OCI-LY7 (cell line): ENCODE data around the gene TYW1B. TPM values are rescaled to one million over a fixed set of nuclear protein-coding genes. Genes with fewer than 3 reads are reported as not detected.
"Not testable (repeated sequence)": the region's sequence is repeated elsewhere in the genome, so short reads cannot be mapped to it uniquely, and the experiment has no call there.

Experiments used
- BruUV-seq: library from RNA; stranded (reverse); fragments of 400-500 nt; replicated peaks from 2 replicates; lab custom pipeline; 2021; lab: Mats Ljungman, UMichigan
- CTCF ChIA-PET: fragments of 300-600 bp; sonication (Branson Sonifier 250); formaldehyde crosslinking; loops from one replicate; lab custom pipeline; 2022; ENCODE audit warnings: antibody characterized with exemption; ENCODE audit not compliant: unreplicated experiment; lab: Charles Lee
- POLR2A ChIA-PET: fragments of 300-600 bp; sonication (Branson Sonifier 250); formaldehyde crosslinking; loops from one replicate; lab custom pipeline; 2022; ENCODE audit warnings: antibody characterized with exemption; lab: Charles Lee
- DNase-seq: peaks from one replicate; pipeline ENCODE4 v3.0.0-alpha.2; 2015; ENCODE audit warnings: low spot score
- H2AFZ ChIP-seq: fragments of 200-600 bp; sonication (generic), shearing (Covaris generic); 2 replicates; pipeline ENCODE4 v1.6.1; 2014; ENCODE audit warnings: mild to moderate bottlenecking, antibody characterized with exemption, low read length, moderate library complexity
- H3K27ac ChIP-seq: fragments of 200-600 bp; sonication (generic); 2 replicates; pipeline ENCODE4 v1.5.1; 2014; ENCODE audit warnings: mixed run types, low read depth, mild to moderate bottlenecking, moderate library complexity, low read length, inconsistent platforms; ENCODE audit not compliant: poor library complexity, severe bottlenecking
- H3K36me3 ChIP-seq: fragments of 200-600 bp; sonication (generic); 2 replicates; pipeline ENCODE4 v1.6.1; 2014; ENCODE audit warnings: mild to moderate bottlenecking, antibody characterized with exemption, low read length, moderate library complexity, mixed read lengths; ENCODE audit not compliant: insufficient read depth
- H3K4me1 ChIP-seq: fragments of 200-600 bp; sonication (generic); 2 replicates; pipeline ENCODE4 v1.5.1; 2014; ENCODE audit warnings: mild to moderate bottlenecking, low read length; ENCODE audit not compliant: insufficient read depth, poor library complexity, severe bottlenecking
- H3K4me2 ChIP-seq: fragments of 200-600 bp; sonication (generic); 2 replicates; pipeline ENCODE4 v1.6.1; 2014; ENCODE audit warnings: mild to moderate bottlenecking, low read length
- H3K4me3 ChIP-seq: fragments of 200-600 bp; sonication (generic); 2 replicates; pipeline ENCODE4 v1.5.1; 2014; ENCODE audit warnings: mild to moderate bottlenecking, low read depth, low read length; ENCODE audit not compliant: poor library complexity, severe bottlenecking
- H3K79me2 ChIP-seq: fragments of 200-600 bp; sonication (generic); 2 replicates; pipeline ENCODE4 v1.6.1; 2016; ENCODE audit warnings: low read depth, mild to moderate bottlenecking, low read length, moderate library complexity, mixed read lengths; ENCODE audit not compliant: insufficient read depth
- H3K9me2 ChIP-seq: fragments of 200-600 bp; sonication (generic); 2 replicates; pipeline ENCODE4 v1.6.1; 2016; ENCODE audit warnings: mild to moderate bottlenecking, low read length, mixed read lengths; ENCODE audit not compliant: insufficient read depth
- H3K9me3 ChIP-seq: fragments of 200-600 bp; sonication (generic); 2 replicates; pipeline ENCODE4 v1.6.1; 2014; ENCODE audit warnings: mild to moderate bottlenecking, mixed run types, low read length, mixed read lengths
- H4K20me1 ChIP-seq: fragments of 200-600 bp; sonication (generic); 2 replicates; pipeline ENCODE4 v1.6.1; 2014; ENCODE audit warnings: mild to moderate bottlenecking, antibody characterized with exemption, low read length, moderate library complexity, mixed read lengths; ENCODE audit not compliant: insufficient read depth
- intact Hi-C: fragments of 100-400 bp; cut with micrococcal nuclease; formaldehyde crosslinking; loops from one replicate; pipeline ENCODE4 v1.10.0; 2022; ENCODE audit not compliant: unreplicated experiment
- total RNA-seq, 2 experiments: library from RNA; depleted of rRNA in 1 of 2; stranded (reverse); fragments of >200 nt in 1 of 2; shearing (Covaris generic) in 1 of 2; gene quantifications; 2 replicates each; pipeline ENCODE4 v1.2.3, GENCODE V29; 2014 to 2022

The TYW1B gene
- total RNA-seq, 2 experiments from 2014 or later: 5.1 to 7.2 TPM

DNA sequence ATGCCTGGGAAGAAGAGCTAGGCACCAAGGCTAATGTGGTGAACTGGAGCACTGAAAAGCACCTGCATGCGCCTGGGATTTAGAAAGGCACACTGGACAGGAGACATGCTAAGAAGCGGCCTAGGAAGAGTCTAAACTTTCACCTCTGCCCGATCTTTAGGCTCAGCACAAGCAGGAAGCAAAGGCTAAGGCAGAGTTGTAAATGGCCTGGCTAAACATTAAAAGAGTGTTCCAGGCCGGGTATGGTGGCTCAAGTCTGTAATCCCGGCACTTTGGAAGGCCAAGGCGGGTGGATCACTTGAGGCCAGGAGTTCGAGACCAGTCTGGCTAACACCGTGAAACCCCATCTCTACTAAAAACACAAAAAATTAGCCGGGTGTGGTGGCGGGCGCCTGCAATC lies 88.3 kb downstream of the TYW1B start:
- H4K20me1 ChIP-seq, H3K4me3 ChIP-seq, H2AFZ ChIP-seq, DNase-seq, intact Hi-C loops, H3K9me2 ChIP-seq, H3K4me1 ChIP-seq, BruUV-seq, H3K4me2 ChIP-seq, H3K9me3 ChIP-seq, H3K79me2 ChIP-seq, CTCF ChIA-PET, H3K27ac ChIP-seq: not testable (repeated sequence)
- POLR2A ChIA-PET: interaction anchor here (0.6 kb wide), 1 partner anchor 13 kb away, joined by 3 read pairs; no protein-coding TSS in a partner anchor
- peaks cover 16% of the 10 kb centered on the region; the same call in 1 of the 2 replicates for H3K36me3 ChIP-seq

DNA sequence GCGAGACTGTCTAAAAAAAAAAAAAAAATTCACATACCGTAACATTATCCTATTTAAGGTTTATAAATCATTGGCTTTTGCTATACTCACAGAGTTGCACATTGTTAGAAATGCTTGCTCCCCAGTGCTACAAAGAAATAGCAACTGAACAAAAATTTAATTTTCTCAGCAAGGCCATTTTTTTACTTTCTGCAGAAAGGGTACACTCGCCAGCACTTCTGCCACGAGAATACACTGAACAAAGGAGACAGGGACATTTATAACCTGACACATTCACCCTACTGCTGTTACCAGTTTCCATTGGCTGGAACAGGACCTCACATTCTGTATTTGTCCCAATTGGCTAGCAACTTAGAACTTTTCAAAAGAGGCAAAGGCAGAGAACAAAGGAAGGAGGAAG lies 92.1 kb downstream of the TYW1B start:
- H3K4me1 ChIP-seq, H2AFZ ChIP-seq, POLR2A ChIA-PET, DNase-seq, H4K20me1 ChIP-seq, BruUV-seq, H3K4me3 ChIP-seq, intact Hi-C loops, H3K27ac ChIP-seq, H3K36me3 ChIP-seq, CTCF ChIA-PET, H3K9me2 ChIP-seq, H3K79me2 ChIP-seq, H3K9me3 ChIP-seq, H3K4me2 ChIP-seq: not testable (repeated sequence)

DNA sequence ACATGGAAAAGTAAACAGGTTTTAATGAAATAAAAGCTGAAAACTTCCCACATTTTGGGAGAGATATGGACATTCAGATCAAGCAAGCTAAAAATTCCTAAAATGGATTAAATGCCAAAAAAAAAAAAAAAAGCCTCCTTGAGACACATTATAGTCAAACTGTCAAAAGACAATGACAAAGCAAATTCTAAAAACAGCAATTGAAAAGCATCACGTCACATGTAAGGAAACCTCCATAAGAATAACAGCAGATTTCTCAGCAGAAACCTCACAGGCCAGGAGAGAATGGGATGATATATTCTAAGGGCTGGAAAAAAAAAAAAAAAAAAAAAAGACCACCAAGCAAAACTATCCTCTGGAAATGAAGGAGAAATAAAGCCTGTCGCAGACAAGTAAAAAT lies 97.2 kb downstream of the TYW1B start:
- BruUV-seq, H3K27ac ChIP-seq, H3K4me2 ChIP-seq, POLR2A ChIA-PET, H3K79me2 ChIP-seq, DNase-seq, CTCF ChIA-PET, intact Hi-C loops, H3K4me1 ChIP-seq, H3K36me3 ChIP-seq, H3K9me2 ChIP-seq, H3K9me3 ChIP-seq, H3K4me3 ChIP-seq, H4K20me1 ChIP-seq, H2AFZ ChIP-seq: not testable (repeated sequence)

DNA sequence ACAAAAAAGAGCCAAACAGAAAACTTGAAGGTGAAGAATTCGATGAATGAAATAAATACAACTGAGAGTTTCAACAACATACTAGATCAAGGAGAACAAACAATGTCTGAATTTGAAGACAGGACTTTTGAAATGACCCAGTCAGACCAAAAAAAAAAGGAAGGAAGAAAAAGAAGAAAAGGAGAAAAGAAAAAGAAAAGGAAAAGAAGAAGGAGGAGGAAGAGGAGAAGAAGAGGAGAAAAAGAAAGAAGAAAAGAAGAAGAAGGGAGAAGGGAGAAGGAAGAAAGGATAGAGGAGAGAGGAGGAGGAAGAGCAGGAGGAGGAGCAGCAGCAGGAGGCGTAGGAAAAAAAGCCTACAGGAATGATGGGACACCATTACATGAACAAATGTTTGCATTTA lies 97.6 kb downstream of the TYW1B start:
- H3K9me2 ChIP-seq, H3K36me3 ChIP-seq, H3K79me2 ChIP-seq, H3K27ac ChIP-seq, H4K20me1 ChIP-seq, H3K9me3 ChIP-seq, BruUV-seq, POLR2A ChIA-PET, DNase-seq, H3K4me1 ChIP-seq, H3K4me2 ChIP-seq, CTCF ChIA-PET, H2AFZ ChIP-seq, H3K4me3 ChIP-seq, intact Hi-C loops: not testable (repeated sequence)

DNA sequence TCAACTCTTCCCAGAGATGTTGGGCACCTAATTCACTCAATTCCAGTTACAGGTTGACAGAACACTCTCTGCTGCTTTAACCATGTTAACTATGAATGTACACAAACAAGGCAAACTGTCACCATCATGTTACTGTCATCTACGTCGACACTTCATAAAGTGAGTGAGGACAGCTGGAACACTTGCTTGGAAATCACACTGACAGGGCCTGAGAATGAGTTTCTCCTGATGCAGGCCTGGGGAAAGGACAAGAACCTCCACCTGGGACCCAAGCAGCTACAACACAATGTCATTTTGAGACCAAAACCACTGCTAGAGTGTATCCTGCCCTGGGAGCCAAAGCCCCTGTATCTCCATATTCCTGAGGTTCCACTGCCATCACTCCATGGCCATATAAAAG lies 98.9 kb downstream of the TYW1B start:
- H3K4me1 ChIP-seq, DNase-seq, H4K20me1 ChIP-seq, H3K79me2 ChIP-seq, H3K27ac ChIP-seq, H3K36me3 ChIP-seq, H3K4me2 ChIP-seq, BruUV-seq, POLR2A ChIA-PET, H2AFZ ChIP-seq, H3K9me3 ChIP-seq, H3K4me3 ChIP-seq, H3K9me2 ChIP-seq, intact Hi-C loops, CTCF ChIA-PET: not testable (repeated sequence)

DNA sequence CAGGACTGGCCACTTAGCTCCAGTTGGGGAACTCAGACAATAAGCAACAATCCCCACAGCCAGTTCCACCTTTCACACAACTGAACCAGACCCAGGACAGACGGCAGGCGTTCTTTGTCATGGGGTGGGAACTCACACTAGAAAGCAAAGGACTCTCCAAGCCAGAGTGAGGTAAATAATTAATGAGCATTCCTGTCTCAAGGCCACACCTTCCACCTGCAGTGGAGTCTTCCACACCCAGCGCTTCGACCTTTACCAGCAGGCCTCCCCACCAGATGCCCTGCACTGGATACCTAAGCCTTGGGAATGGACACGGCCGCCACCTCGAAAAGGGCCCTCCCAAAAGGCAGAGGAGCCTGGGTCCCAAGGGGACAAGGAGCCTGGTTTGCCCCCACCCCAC lies 105.3 kb downstream of the TYW1B start:
- DNase-seq, H3K4me3 ChIP-seq, POLR2A ChIA-PET, CTCF ChIA-PET, BruUV-seq, H3K27ac ChIP-seq, H3K4me1 ChIP-seq, H2AFZ ChIP-seq, H3K36me3 ChIP-seq, H4K20me1 ChIP-seq, H3K9me3 ChIP-seq, H3K9me2 ChIP-seq, intact Hi-C loops, H3K79me2 ChIP-seq, H3K4me2 ChIP-seq: not testable (repeated sequence)

DNA sequence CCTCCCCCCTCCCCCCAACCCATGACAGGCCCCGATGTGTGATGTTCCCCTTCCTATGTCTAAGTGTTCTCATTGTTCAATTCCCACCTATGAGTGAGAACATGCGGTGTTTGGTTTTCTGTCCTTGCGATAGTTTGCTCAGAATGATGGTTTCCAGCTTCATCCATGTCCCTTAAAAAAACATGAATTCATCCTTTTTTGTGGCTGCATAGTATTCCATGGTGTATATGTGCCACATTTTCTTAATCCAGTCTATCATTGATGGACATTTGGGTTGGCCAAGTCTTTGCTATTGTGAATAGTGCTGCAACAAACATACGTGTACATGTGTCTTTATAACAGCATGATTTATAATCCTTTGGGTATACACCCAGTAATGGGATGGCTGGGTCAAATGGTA lies 107.1 kb downstream of the TYW1B start:
- H3K36me3 ChIP-seq, DNase-seq, H3K27ac ChIP-seq, H3K4me1 ChIP-seq, H2AFZ ChIP-seq, H3K4me3 ChIP-seq, H3K4me2 ChIP-seq, H4K20me1 ChIP-seq, H3K79me2 ChIP-seq, intact Hi-C loops, H3K9me3 ChIP-seq, BruUV-seq, CTCF ChIA-PET, H3K9me2 ChIP-seq, POLR2A ChIA-PET: not testable (repeated sequence)
